ENCODE results near the gene NEK1.
A peak's percentile ranks its signal among the peaks of the same experiment; 100 is the strongest.

The NEK1 gene, protein sequence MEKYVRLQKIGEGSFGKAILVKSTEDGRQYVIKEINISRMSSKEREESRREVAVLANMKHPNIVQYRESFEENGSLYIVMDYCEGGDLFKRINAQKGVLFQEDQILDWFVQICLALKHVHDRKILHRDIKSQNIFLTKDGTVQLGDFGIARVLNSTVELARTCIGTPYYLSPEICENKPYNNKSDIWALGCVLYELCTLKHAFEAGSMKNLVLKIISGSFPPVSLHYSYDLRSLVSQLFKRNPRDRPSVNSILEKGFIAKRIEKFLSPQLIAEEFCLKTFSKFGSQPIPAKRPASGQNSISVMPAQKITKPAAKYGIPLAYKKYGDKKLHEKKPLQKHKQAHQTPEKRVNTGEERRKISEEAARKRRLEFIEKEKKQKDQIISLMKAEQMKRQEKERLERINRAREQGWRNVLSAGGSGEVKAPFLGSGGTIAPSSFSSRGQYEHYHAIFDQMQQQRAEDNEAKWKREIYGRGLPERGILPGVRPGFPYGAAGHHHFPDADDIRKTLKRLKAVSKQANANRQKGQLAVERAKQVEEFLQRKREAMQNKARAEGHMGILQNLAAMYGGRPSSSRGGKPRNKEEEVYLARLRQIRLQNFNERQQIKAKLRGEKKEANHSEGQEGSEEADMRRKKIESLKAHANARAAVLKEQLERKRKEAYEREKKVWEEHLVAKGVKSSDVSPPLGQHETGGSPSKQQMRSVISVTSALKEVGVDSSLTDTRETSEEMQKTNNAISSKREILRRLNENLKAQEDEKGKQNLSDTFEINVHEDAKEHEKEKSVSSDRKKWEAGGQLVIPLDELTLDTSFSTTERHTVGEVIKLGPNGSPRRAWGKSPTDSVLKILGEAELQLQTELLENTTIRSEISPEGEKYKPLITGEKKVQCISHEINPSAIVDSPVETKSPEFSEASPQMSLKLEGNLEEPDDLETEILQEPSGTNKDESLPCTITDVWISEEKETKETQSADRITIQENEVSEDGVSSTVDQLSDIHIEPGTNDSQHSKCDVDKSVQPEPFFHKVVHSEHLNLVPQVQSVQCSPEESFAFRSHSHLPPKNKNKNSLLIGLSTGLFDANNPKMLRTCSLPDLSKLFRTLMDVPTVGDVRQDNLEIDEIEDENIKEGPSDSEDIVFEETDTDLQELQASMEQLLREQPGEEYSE (N-terminal part only)

DNA sequence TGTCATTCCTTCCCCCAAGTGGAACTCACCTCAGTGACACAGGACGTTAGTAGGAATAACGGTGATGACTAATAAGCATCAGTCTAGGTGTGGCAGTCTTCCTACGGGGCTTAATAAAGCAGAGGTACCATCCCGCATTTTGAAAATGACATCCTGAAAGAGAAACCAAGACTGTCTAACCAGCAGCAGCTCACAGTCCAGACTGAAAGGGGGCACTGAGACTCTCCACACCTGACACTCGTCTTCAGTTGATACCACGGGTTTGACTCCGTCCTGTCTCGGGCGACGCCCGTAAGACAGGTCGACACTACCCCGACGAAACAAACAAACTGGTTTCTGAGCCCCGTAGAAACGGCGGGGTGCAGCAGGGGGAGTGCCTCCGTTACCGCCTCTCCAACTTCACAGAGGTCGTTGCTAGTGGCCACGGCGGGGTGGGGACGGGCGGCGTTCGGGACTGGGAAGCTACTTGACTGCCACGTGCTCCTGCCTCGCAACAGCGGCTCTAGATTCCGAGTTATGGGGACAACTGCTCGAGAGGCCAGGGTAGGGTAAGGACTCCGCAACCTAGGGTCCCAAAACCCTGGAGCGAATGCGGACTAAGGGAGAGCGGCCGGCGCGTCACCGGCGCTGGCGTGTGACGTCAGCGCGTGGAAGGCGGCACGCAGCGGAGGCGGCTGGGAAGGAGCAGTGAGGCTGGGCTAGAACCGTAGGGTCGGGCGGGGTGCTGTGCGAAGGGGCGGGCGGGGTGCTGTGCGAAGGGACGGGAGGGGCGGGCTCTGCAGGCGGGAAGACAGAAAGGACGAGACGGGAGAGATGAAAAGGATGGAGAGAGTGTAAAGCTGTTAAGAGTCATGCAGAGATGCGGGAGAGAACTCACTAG is at the start of gene NEK1:
NEK1 (minus strand) TSS at position 593 of the 880 bp plus-strand sequence. CDS start 9,953 bp downstream, outside the sequence.
- peak; percentile 78 for DNase-seq (ENCODE audit: low read depth)

DNA sequence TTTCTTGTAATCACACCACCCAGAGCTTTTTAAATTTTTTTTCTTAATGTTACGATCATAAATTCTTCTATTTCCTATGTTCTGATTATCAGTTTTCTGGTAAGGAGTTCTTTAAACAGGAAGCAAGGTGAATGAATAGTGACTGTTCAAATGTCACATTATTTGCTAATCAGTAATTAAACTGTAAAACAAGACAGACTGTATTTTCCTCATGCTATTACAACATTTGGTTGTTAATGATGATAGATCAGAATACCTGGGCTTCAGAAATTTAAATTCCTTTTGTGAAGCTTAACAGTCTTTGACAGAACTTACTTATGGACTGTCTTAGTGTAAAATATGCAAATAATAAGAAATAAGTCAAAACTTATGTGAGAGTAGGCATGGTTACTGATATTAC is 49.4 kb upstream of the NEK1 start:
- DNase-seq (ENCODE audit: low read depth) = no peak

DNA sequence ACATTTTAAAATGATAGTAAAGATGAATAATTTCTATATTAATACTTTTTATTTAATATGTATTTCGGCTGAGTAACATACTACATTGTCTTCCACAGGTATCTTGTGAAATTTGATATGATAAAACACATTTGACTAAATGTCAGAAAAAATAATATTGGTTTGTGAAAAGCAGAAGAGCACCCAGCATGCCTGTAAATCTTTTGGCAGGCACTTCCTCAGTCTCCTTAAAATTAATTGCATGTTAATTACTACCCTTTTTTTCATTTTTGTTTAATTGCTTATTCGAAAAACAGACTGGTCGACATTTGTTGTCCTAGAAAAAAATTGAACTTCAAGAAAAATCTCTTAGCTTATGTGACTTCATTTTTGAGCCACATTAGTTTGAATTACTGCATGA is 48.5 kb upstream of the NEK1 start:
- no peak for DNase-seq (ENCODE audit: low read depth)

- peak; percentile 46 for DNase-seq (ENCODE audit: low read depth)
Observed at GRCh38 chr4:169659716-169660670, 47.6 kb upstream of the NEK1 start.

DNA sequence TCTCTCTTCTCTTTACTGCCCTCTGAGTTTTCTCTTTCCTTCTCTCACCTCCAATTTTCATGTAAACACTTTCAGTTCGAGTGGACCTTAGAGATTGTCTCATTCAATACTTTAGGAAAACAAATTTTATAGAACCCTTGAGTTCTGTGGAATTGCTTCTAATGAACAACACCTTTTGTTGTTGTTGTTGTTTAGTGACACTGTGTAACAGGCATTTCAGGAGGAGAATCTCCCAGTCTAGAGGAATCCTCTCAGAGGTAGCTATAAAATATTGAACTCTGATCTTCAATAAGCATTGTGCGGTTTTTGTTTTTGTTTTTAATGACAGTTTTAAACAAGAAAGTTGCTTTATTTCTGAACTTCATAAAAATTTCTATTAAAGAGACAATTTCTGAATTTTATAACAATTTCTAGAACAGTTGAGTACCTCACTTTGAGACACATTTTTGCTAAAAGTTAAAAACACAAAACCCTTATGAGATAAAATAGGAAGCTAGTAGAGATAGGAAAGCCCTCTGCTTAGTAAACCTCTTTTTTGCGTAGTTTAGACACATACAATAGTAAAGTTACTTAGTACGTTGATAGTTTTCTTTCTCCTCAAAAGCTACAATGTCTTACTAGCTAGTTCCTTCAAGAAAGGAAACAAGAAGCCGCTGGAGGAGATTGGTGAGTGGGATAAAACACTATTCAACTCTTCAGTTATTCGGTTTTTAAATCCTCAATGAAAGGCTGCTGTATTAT is 46.8 kb upstream of the NEK1 start:
- no peak for DNase-seq (ENCODE audit: low read depth)

DNA sequence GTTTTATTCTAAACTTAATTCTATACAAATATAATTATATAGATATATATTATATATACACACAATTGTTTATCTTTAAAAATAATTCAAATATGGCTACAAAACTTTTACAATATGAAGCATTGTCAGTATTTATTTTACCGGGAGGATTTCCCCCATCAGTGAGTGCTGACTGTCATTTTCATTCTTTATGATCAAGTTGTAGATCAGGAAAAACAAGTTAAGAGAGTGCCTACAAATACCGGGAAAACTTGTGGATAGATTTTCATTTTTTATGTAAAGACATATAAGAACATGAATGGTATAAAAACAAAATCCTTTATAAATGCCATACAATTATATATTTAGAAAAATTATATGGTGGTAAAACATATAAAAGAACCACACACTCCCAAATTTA is 45.8 kb upstream of the NEK1 start:
- no peak for DNase-seq (ENCODE audit: low read depth)

- DNase-seq (ENCODE audit: low read depth) = no peak
Observed at GRCh38 chr4:169657470-169658107, 45.2 kb upstream of the NEK1 start.

- no peak for DNase-seq (ENCODE audit: low read depth)
Observed at GRCh38 chr4:169655401-169655800, 43.0 kb upstream of the NEK1 start.

GRCh38 chr4:169652535-169652934 is 40.2 kb upstream of the NEK1 start:
- DNase-seq (ENCODE audit: low read depth) = no peak

DNA sequence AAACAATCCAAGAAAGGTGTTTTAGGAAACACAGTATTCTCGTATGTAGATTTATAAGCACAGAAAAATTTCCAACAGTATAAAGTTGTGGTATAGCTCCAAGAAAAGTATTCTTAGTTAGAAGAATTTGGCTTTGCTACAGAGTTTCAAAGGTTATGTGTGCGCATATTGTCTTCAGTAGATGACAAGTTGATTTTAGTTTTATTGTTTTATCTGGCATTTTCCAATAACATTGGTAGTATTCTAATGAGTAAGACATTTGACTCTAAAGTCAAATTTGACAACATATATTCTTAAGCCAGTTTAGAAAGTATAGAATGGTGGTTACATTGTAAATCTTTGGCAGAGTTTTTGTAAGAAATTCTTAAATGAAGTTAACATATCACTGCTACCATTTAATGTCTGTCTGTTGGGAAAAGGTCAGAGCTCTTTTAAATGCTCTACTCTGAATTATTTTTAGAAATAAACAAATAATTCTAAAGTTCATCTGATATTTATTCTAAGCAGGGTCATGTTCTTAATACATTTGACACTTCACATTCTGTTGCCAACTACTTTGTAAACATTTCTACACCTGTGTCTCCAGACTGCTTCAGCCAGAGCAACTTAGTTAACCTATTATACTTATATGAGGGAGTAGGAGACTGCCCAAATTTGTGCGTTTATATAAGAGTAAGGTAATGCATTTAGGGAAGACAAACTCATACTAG is 38.0 kb upstream of the NEK1 start:
- no peak for DNase-seq (ENCODE audit: low read depth)

- no peak for DNase-seq (ENCODE audit: low read depth)
Observed at GRCh38 chr4:169649545-169650226, 37.3 kb upstream of the NEK1 start.

DNA sequence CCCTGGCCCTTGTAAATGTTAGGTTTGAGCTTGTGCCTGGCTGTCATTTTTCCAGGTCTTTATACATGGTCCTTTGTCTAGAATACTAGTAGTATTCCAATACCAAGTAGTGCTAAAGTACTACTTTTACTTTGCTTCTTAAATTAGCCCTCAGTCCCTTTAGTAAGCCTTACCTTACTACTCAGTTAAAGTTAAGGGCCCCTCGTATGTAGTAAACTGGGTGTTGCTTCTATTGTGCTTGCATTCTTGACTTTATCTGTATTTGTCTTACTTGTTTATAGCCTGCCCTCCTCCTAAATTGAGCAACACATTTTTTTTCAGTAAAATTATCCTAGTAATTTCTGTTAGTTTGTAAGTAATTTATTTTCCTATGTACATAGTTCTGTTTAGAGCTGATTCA is 33.2 kb upstream of the NEK1 start:
- no peak for DNase-seq (ENCODE audit: low read depth)

- DNase-seq (ENCODE audit: low read depth) = no peak
Observed at GRCh38 chr4:169644802-169645201, 32.4 kb upstream of the NEK1 start.

- no peak for DNase-seq (ENCODE audit: low read depth)
Observed at GRCh38 chr4:169640261-169640870, 28.0 kb upstream of the NEK1 start.

DNA sequence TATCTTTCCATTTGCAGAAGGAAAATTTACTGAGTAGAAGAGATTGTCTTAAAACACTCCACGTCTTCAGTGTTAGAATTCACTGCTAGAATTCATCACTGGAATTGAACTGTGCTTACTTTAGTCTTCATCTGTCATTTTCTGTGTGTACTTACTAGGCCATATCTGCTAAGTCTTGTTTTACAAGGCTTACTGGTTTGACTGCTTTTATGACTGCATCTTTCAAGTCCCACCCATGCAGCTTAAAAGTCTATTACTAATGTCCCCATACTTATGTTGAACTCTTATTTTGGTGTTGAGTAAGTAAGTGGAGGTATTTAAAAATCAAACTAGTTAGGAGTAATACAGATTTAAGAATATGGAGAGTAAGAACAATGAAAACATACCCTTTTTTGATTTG is 22.6 kb upstream of the NEK1 start:
- no peak for DNase-seq (ENCODE audit: low read depth)

DNA sequence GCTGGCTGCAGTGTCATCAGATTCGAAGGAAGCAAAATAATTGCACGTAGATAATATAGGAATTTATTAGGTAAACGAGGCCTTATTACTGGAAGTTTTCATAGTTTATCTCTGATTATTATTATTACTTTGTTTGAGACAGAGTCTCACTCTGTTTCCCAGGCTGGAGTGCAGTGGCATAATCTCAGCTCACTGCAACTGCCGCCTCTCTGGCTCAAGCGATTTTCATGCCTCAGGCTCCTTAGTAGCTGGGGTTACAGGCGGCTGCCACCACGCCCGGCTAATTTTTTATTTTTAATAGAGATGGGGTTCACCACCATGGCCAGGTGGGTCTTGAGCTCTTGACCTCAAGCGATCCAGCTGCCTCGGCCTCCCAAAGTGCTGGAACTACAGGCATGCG is 20.5 kb upstream of the NEK1 start:
- DNase-seq (ENCODE audit: low read depth) = no peak

DNA sequence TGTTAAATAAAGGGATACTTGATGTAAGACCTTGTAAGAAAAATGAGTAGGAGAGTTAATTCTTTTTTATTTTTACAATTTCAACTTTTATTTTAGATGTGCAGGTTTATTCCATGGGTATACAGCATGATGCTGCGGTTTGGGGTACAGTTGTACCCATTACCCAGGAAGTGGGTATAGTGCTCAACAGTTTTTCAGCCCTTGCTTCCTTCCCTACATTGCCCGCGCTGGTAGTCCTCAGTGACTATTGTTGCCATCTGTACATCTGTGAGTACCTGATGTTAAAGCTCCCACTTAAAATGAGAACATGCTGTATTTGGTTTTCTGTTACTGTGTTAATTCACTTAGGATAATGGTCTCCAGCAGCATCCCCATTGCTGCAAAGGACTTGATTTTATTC is 17.7 kb upstream of the NEK1 start:
- no peak for DNase-seq (ENCODE audit: low read depth)

Data from activated gamma-delta T cell treated with anti-CD3 and anti-CD28 coated beads, Interleukin-2, amount 50 U/mL, for 16 hours (primary cell).